ENCODE measurements around the gene NEURL1B. TPM values are rescaled to one million over a fixed set of nuclear protein-coding genes. Genes with fewer than 3 reads are reported as not detected.

NEURL1B gene
- total RNA-seq, 2 experiments from 2014 or later, result 0.32 to 0.57 TPM

GRCh38 chr5:172725785-172726184, 84.7 kb downstream of the NEURL1B start:
- Histone ChIP-seq H3K4me2 (ENCODE audit: low read length) (no peak overlapping the region), H3K9me3 (ENCODE audit: low read length) (no peaks in the 10 kb centered on the region), H3K27ac (ENCODE audit: low read depth, low read length, poor library complexity, severe bottlenecking) (no peak overlapping the region), H3K9me2 (ENCODE audit: insufficient read depth, low read length) (no peaks in the 10 kb centered on the region), H2AFZ (ENCODE audit: low read length) (no peak overlapping the region), H3K36me3 (ENCODE audit: insufficient read depth, low read length) (no peaks in the 10 kb centered on the region), H3K4me3 (ENCODE audit: low read depth, low read length, poor library complexity, severe bottlenecking) (no peak overlapping the region), H3K4me1 (ENCODE audit: insufficient read depth, low read length, poor library complexity, severe bottlenecking) (no peaks in the 10 kb centered on the region), H4K20me1 (ENCODE audit: insufficient read depth, low read length) (no peaks in the 10 kb centered on the region), H3K79me2 (ENCODE audit: insufficient read depth, low read depth, low read length) (no peaks in the 10 kb centered on the region)
- intact Hi-C loops (cut with micrococcal nuclease; ENCODE audit: unreplicated experiment), result no loop called here
- no peak for TF ChIP-seq EZH2phosphoT487 (IDR thresholded peaks at IDR 0.05; ENCODE audit: borderline replicate concordance, low read depth, low read length)
- no peak for TF ChIP-seq CTCF (conservative IDR thresholded peaks at IDR 0.05; ENCODE audit: low read length)
- ChIA-PET CTCF (ENCODE audit: unreplicated experiment) (no interaction called here), POLR2A (no interaction called here)
- DNase-seq (ENCODE audit: low spot score), result no peak
- BruUV-seq (replicated peaks), result no TSS peak

- POLR2A ChIA-PET, result interaction anchor here (0.7 kb wide), 1 partner anchor 581 kb away, joined by 3 read pairs; no protein-coding TSS in a partner anchor
- BruUV-seq (replicated peaks), result no TSS peak
- Histone ChIP-seq H3K4me1 (ENCODE audit: insufficient read depth, low read length, poor library complexity, severe bottlenecking) (no peaks in the 10 kb centered on the region), H3K4me3 (ENCODE audit: low read depth, low read length, poor library complexity, severe bottlenecking) (no peak overlapping the region), H3K36me3 (ENCODE audit: insufficient read depth, low read length) (no peaks in the 10 kb centered on the region), H3K9me3 (ENCODE audit: low read length) (no peaks in the 10 kb centered on the region), H2AFZ (ENCODE audit: low read length) (no peak overlapping the region), H4K20me1 (ENCODE audit: insufficient read depth, low read length) (no peaks in the 10 kb centered on the region), H3K9me2 (ENCODE audit: insufficient read depth, low read length) (no peaks in the 10 kb centered on the region), H3K79me2 (ENCODE audit: insufficient read depth, low read depth, low read length) (no peaks in the 10 kb centered on the region), H3K27ac (ENCODE audit: low read depth, low read length, poor library complexity, severe bottlenecking) (no peak overlapping the region), H3K4me2 (ENCODE audit: low read length) (no peak overlapping the region)
- no peak for DNase-seq (ENCODE audit: low spot score)
- TF ChIP-seq CTCF (conservative IDR thresholded peaks at IDR 0.05; ENCODE audit: low read length), result no peak
- TF ChIP-seq EZH2phosphoT487 (IDR thresholded peaks at IDR 0.05; ENCODE audit: borderline replicate concordance, low read depth, low read length), result no peak
- CTCF ChIA-PET (ENCODE audit: unreplicated experiment), result interaction anchor here (0.9 kb wide), 1 partner anchor 85 kb away, joined by 3 read pairs; no protein-coding TSS in a partner anchor
- intact Hi-C loops (cut with micrococcal nuclease; ENCODE audit: unreplicated experiment), result no loop called here
Observed at GRCh38 chr5:172726966-172727365, 85.9 kb downstream of the NEURL1B start.

DNA sequence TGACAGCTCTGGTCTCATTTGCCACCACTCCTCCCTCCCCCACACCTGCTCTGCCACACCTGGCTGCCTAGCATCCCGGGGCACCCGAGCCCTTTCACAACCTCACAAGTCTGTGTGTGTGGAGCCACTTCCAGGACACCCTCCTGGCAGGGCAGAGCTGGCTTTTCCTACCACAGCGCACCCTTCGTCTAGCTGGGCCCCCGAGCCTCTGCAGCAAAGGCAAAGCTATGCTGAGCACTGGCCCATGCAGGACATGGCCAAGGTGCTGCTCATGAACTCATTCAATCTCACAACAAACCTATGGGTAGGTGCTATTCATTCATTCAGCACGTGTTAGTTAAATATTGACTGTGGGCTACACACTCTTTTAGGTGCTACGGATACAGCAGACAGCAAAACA, 86.5 kb downstream of the NEURL1B start:
- no peak overlapping the region for H3K4me3 ChIP-seq (ENCODE audit: low read depth, low read length, poor library complexity, severe bottlenecking)
- H3K4me2 ChIP-seq (ENCODE audit: low read length), result no peak overlapping the region
- ChIA-PET CTCF (ENCODE audit: unreplicated experiment) (interaction anchor here (0.9 kb wide), 1 partner anchor 85 kb away, joined by 3 read pairs; no protein-coding TSS in a partner anchor), POLR2A (no interaction called here)
- DNase-seq (ENCODE audit: low spot score), result no peak
- H3K9me3 ChIP-seq (ENCODE audit: low read length), result no peaks in the 10 kb centered on the region
- intact Hi-C loops (cut with micrococcal nuclease; ENCODE audit: unreplicated experiment), result no loop called here
- no peaks in the 10 kb centered on the region for H3K79me2 ChIP-seq (ENCODE audit: insufficient read depth, low read depth, low read length)
- no peaks in the 10 kb centered on the region for H4K20me1 ChIP-seq (ENCODE audit: insufficient read depth, low read length)
- no peaks in the 10 kb centered on the region for H3K36me3 ChIP-seq (ENCODE audit: insufficient read depth, low read length)
- no peaks in the 10 kb centered on the region for H3K4me1 ChIP-seq (ENCODE audit: insufficient read depth, low read length, poor library complexity, severe bottlenecking)
- no TSS peak for BruUV-seq (replicated peaks)
- no peaks in the 10 kb centered on the region for H3K9me2 ChIP-seq (ENCODE audit: insufficient read depth, low read length)
- TF ChIP-seq EZH2phosphoT487 (IDR thresholded peaks at IDR 0.05; ENCODE audit: borderline replicate concordance, low read depth, low read length) (no peak), CTCF (conservative IDR thresholded peaks at IDR 0.05; ENCODE audit: low read length) (no peak)
- no peak overlapping the region for H3K27ac ChIP-seq (ENCODE audit: low read depth, low read length, poor library complexity, severe bottlenecking)
- no peak overlapping the region for H2AFZ ChIP-seq (ENCODE audit: low read length)
